Urothelium cell line (cell line): ENCODE results near the gene SLC27A4.
A peak's percentile ranks its signal among the peaks of the same experiment; 100 is the strongest.
"Not testable (repeated sequence)": the region's sequence is repeated elsewhere in the genome, so short reads cannot be mapped to it uniquely, and the experiment has no call there.

Source experiments
- DNase-seq: peaks from one replicate; pipeline ENCODE4 v3.0.0; 2011; ENCODE audit warnings: low spot score, mixed read lengths
- FAIRE-seq: peaks from 2 replicates; lab custom pipeline; 2011; peaks lifted over from hg19 to GRCh38; lab: Jason Lieb, UNC

SLC27A4 gene

GRCh38 chr9:128323791-128324190, 16.5 kb upstream of the SLC27A4 start:
- DNase-seq, result no peak
- no peak for FAIRE-seq

GRCh38 chr9:128324401-128324800, 15.9 kb upstream of the SLC27A4 start:
- FAIRE-seq (no peak), DNase-seq (no peak)

DNA sequence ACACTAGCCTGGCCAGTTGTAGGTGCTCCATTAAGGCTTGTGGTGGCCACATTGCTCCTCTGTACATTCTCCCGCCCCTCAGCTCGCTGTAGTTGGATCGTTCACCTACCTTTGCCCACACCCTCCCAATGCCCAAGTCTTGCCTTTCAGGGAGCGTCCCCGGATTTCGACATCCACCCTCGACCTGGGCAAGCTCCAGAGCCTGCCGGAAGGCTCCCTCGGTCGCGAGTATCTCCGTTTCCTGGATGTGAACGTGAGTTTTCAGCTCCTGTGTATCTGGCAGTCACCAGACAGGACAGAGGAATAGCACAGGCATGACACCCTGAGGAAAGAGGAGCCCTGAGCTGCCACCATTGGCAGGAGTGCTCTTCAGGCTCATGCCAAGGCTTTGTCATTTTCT, 14.7 kb upstream of the SLC27A4 start:
- FAIRE-seq (no peak), DNase-seq (no peak)

GRCh38 chr9:128333451-128333869, 6.9 kb upstream of the SLC27A4 start:
- DNase-seq, result no peak

GRCh38 chr9:128335161-128335560, 5.2 kb upstream of the SLC27A4 start:
- DNase-seq (no peak), FAIRE-seq (no peak)

More at GRCh38 chr9:128333451-128333869, 6.9 kb upstream of the SLC27A4 start:
- no peak for FAIRE-seq

DNA sequence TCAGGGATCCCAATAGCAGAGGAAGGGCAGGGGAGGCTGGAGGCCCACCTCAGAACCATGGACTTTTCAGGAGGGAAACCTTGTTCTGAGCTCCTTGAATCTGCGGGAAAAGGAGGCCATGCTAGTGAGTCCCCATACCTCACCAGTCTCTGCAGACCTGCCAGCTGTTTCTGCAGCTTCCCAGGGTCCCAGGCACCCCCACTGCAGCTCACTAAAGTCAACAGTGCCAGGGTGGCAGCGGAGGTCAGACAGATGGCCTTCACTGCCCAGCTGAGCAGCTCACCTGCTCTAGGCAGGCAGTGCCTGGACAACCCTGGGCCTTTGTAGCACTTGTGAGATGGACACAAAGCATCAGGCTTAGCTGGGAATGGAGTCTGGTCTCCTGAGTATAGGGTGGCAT, 4.4 kb upstream of the SLC27A4 start:
- DNase-seq (no peak), FAIRE-seq (no peak)

DNA sequence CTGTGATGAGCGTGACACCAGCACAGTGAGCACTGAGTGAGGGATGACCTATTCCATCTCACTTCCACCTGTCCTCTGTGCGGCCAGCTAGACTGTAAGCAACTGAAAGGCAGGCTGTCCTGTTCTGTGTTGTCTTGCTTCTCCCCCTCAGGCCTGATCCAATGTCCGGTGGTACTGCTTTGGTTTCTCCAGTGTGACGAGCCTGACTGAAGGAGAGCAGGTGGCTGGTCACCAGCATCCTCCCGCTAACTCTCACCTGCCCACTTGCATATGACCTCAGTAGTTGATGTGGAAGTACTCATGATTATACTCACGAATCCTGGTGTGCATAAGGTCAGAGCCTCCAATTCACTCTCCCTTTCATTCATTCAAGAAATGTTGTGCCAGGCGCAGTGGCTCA, 2.4 kb upstream of the SLC27A4 start:
- DNase-seq (no peak), FAIRE-seq (no peak)

- not testable (repeated sequence) for DNase-seq, FAIRE-seq
These were observed 1.3 kb upstream of the SLC27A4 start for GRCh38 chr9:128338852-128339614.

- no peak for FAIRE-seq
- no peak for DNase-seq
These were observed 536 bp downstream of the SLC27A4 start for GRCh38 chr9:128340691-128341434.

DNA sequence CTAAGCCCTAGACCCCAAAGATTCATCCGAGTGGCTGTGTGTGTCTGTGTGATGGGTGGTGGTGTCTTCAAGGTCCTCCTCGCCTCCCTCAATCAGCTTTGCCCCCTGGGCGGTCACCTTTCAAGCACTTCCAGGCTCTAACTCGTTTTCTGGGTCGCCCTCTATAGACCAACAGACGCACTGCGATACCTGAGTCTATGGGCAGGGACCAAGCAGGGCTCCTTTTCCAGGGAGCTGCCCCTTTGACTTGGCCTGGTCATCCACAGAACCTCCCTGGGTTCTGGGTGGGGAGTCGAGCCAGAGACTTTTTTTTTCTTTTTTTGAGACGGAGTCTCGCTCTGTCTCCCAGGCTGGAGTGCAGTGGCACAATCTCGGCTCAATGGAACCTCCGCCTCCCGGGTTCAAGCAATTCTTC, 1.1 kb downstream of the SLC27A4 start:
- FAIRE-seq (no peak), DNase-seq (peak; percentile 84)

DNA sequence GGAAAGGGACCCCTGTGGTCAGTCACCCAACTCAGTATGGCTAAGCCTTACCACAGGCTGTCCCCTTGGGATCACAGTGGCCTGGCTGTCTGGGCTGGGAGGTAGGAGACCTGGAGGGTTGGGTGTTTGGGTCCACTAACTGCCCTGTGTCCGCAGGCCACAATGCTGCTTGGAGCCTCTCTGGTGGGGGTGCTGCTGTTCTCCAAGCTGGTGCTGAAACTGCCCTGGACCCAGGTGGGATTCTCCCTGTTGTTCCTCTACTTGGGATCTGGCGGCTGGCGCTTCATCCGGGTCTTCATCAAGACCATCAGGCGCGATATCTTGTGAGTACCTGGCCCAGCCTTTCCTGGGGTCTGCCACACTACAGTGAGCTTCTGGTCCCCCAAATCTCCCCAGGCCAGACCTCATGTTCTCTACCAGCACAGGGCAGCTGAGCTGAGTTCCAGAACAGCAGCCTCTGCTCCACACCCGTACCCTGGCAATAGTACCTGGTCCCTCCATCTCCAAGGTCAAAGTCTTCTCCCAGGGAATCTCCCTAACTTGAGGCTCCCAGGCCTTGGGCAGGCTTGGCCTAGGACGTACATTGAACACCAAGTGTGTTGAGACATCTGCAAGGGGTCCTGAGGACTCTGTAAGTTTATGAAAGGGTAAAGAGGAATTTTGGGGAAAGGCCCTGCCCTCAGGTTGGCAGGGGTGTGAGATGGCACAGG, 2.8 kb downstream of the SLC27A4 start:
- FAIRE-seq (no peak), DNase-seq (no peak)

DNA sequence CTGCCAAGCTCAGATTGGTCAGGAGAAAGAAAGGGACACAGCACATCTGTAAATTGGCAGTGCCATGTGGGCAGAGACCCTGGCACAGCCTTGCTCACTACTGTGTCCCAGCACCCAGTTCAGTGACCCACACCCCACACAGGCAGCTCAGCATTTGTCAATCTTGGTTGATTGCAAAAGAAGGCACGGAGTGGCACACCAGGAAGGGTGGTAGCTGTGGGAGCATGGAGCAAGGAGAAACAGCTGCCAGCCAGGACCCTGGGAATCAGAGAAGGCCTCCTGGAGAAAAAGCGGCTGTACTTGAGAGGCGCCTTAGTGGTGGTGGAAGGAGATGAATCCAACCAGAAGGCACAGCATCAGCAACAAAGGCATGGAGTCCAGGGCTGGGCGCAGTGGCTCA, 3.5 kb downstream of the SLC27A4 start:
- DNase-seq, result no peak
- FAIRE-seq, result no peak

DNA sequence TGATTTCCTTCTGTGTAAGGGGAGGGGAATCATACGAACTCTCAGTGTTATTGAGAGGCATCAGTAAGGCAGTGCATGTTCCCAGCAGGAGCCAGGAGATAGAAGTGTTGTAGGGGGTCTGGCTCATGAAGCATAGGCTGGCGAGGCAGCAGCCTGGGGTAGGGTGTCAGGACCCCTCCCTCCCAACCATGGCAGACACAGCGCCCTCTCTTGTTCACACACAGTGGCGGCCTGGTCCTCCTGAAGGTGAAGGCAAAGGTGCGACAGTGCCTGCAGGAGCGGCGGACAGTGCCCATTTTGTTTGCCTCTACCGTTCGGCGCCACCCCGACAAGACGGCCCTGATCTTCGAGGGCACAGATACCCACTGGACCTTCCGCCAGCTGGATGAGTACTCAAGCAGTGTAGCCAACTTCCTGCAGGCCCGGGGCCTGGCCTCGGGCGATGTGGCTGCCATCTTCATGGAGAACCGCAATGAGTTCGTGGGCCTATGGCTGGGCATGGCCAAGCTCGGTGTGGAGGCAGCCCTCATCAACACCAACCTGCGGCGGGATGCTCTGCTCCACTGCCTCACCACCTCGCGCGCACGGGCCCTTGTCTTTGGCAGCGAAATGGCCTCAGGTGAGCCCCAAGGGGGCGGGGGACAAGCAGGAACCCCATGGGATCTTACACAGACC, 4.7 kb downstream of the SLC27A4 start:
- FAIRE-seq (no peak), DNase-seq (no peak)

DNA sequence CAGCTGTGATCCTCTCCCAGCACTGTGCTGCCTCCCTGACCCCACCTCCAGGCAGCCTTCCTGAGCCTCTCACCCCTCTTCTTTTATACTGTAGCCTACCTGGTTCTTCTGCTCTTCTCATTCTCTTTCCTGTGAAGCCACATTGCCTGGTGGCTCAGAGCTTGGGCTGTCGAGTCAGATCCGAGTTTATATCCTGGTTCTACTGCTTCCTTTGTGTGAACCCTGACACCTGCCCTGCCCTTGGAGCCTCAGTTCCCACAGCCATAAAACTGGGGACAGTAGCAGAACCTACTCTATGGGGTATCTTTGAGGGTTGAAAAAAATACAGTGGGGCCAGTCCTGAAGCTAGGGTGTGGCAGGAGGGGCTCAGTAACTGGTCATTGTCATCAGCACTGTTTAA, 8.8 kb downstream of the SLC27A4 start:
- DNase-seq, result no peak

DNA sequence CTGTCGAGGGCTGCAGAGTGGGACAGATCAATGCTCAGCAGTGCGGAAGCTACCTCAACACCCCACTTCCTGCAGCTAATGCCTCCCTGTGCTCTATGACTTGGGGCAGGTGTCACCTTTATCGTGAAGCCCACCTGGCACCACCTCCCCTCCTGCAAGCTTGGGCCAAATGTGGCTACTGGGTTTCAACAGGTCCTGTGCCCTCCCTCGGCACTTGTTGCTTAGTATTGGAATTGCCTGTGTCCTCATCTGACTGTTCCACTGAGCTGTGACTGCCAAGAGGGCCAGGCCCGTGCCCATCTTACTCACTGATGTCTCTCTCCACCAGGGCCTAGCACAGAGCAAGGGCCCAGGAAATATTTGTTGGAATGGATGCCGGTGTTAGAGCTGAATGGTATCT, 9.4 kb downstream of the SLC27A4 start:
- no peak for FAIRE-seq

More for the DNA sequence above, 8.8 kb downstream of the SLC27A4 start:
- no peak for FAIRE-seq

GRCh38 chr9:128355451-128355850, 15.1 kb downstream of the SLC27A4 start:
- DNase-seq (no peak), FAIRE-seq (no peak)

More for the DNA sequence above, 9.4 kb downstream of the SLC27A4 start:
- no peak for DNase-seq

DNA sequence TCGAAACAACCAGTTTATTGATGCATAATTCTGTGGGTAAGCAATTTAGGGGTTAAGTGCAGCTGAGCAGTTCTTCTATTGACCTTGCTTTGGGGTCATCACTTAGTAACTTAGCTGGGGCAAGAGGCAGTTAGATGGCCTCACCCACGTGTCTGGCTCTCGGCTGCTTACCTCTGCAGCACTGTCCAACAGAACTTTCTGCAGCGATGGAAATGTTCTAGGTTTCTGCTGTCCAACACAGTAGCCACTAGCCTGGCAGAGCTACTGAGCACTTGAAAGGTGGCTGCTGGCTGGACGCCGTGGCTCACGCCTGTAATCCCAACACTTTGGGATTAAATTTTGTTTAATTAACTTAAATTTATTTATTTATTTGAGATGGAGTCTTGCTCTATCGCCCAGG, 17.8 kb downstream of the SLC27A4 start:
- FAIRE-seq, result no peak
- no peak for DNase-seq

DNA sequence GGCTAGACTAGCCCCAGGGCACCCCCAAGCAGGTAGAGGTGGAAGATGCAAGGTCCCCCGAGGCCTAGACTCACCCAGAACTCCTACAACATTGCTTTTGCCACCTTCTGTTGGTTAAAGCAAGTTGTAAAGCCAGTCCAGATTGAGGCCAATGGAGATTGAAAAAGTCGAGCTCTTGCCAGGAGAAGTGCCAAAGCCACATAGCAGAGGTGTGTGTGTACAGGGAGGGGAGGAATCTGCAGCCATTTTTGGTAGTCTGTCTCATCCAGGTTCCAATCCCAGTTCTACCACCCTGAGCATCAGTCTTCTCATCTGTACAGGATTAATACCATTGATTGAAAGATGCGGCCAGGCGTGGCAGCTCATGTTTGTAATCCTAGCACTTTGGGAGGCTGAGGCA, 18.5 kb downstream of the SLC27A4 start:
- DNase-seq, result no peak
- no peak for FAIRE-seq

GRCh38 chr9:128360826-128361225, 20.5 kb downstream of the SLC27A4 start:
- no peak for DNase-seq
- no peak for FAIRE-seq

DNA sequence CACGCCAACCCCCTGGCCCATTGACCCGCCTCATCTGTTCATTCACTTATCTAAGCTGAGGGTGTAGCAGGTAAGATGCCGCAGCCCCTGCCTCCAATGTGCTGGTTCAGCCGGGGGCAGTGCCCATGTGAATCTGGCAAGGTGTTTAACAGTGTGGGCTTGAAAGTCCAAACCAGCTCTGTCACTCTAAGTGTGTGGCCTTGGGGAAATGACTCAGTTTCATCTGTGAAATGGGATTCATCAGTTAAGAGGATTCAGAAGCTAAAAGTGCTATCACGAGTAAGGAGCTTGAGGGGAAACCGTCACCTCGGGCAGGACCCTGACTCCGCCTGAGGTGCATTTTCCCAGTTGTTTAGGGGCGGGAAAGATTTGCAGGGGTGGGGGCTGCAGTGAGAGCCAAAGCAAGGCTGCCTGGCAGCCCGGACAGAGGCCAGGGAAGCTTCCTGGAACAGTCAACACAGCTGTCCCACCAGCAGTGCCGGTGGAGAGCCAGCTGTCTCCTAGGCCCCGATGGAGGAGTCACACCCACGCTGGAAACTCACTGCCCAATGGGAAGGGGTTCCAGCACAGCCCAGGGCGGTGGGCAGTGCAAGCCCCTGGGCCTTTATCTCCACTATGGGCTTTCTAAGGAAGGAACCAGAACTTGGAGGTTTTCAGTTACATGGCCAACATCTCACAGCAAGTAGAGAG, 21.1 kb downstream of the SLC27A4 start:
- DNase-seq (no peak), FAIRE-seq (no peak)
